ENCODE data around the gene PCDH9.

The PCDH9 gene

GRCh38 chr13:66751691-66752090 is 478.4 kb downstream of the PCDH9 start:
- peak; percentile 2 for DNase-seq (ENCODE audit: low spot score)

- DNase-seq (ENCODE audit: low spot score), result no peak
Measured at GRCh38 chr13:66748712-66749111, 481.4 kb downstream of the PCDH9 start.

GRCh38 chr13:66745307-66745706 is 484.8 kb downstream of the PCDH9 start:
- DNase-seq (ENCODE audit: low spot score), result no peak

DNA sequence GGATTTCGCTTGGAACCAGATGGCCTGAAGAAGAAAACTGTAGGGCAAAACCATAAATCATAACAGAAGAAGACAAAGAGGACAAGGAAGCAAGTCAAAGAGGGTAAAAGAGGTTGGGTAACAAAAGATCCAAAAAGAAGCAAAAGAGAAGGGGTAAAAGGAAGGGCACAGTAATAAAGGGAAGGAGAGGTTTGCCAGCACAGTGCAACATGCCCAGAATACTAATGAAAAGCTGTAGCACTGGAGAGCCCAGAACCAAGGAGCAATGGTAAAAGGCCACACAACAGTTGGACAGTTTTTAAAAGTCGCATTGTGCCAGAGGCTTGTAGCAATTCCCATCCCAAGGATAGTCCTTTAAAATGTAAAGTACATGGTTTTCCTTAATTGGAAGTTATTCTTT is 506.6 kb downstream of the PCDH9 start:
- no peak for DNase-seq (ENCODE audit: low spot score)

- no peak for DNase-seq (ENCODE audit: low spot score)
Measured at GRCh38 chr13:66716538-66716937, 513.6 kb downstream of the PCDH9 start.

- DNase-seq (ENCODE audit: low spot score), result peak; percentile 2
Measured at GRCh38 chr13:66714795-66715194, 515.3 kb downstream of the PCDH9 start.

DNA sequence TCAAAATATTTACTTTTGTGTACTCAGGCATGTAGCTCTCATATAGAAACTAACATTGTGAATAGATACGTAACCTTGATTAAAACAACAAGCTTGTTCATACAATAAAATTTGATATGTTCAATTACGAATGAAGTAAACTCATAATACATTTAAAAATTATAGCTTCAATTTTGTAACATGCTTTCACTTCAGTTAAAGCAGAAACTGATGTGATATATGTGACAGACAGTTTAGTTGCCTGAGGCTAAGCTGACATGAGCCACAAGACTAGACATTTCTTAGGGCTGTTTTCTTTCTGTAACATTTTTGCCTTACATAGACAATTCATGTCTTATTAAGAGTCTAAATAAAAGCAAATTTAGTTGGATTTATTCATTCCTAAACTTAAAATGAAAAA is 526.0 kb downstream of the PCDH9 start:
- no peak for DNase-seq (ENCODE audit: low spot score)

GRCh38 chr13:66703597-66703996 is 526.5 kb downstream of the PCDH9 start:
- no peak for DNase-seq (ENCODE audit: low spot score)

- no peak for DNase-seq (ENCODE audit: low spot score)
Measured at GRCh38 chr13:66700117-66700601, 530.0 kb downstream of the PCDH9 start.

DNA sequence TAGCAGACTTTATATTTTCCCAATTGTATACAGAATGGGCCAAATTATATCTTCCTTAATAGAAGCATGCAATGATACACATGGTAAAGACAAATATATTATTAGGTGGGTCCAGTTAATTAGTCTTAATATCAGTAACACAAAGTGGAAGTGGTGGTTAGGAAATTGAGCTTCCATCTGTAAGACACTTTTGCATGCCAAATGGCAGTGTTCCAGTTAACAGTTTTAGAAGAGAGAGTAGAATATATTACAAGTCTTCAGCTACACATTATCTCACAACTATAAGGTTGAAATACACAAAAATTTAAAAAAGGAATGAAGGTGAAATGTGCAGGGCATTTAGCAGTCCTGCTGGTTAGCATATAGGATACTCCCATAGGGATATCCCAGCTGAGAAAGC is 536.5 kb downstream of the PCDH9 start:
- no peak for DNase-seq (ENCODE audit: low spot score)

DNA sequence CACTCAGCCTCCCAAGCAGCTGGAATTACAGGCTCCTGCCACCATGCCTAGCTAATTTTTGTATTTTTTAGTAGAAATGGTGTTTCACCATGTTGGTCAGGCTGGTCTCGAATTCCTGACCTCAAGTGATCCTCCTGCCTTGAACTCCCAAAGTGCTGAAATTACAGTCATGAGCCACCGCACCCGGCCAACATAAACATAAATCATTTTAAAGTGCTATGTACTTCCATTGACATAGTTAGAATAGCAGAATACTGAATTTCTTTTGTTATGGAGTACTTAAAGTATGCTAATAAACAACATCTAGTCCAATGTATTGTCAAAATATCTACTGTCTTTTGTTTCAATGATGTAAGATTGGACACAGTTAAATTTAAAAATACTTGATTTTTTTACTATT is 539.0 kb downstream of the PCDH9 start:
- DNase-seq (ENCODE audit: low spot score), result no peak

GRCh38 chr13:66689628-66690027 is 540.5 kb downstream of the PCDH9 start:
- DNase-seq (ENCODE audit: low spot score), result no peak

DNA sequence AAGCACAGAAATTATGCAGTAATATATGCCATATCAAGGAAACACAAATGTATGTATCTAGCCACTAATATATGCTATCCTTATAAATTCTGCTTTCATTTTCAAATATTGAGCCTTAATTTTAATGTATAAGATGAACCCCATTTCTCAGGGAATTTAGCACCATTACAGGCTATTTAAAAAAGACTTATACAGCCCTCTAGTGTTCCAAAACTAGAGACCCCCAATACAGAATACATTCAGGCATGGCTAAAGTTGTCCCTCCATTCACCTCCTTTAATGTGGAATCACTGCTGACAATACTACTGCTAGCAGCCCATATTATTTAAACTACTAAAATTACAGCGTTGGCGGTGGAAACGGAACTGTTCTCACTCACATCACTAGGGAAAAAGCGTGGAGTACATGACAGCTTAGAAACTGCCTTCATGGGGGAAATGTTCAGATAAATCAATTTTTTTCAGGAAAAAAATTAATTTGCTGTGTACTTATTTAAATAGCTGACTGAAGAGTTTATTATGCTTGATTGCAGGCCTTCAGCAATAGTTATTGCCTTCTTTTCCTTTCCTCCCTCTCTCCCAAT is 541.0 kb downstream of the PCDH9 start:
- DNase-seq (ENCODE audit: low spot score), result no peak

DNA sequence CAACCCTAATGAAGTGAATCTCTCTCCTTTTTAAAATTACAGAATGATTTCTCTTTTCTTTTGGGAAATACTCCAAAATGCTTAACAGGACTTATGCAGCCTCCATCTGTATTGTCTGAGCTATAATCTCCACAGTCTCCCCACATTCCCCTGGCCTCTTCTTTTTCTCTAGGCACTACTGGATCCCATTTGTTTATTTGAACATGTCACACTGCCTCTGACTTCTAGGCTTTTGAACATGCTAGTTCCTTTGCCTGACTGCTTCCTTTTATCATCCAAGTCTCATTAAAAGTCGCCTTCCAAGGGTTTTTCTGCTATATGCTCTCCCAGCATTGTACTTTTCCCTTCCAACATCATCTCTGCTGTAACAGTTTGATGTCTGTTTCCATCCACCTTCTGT is 548.7 kb downstream of the PCDH9 start:
- no peak for DNase-seq (ENCODE audit: low spot score)

- no peak for DNase-seq (ENCODE audit: low spot score)
Measured at GRCh38 chr13:66680031-66680430, 550.1 kb downstream of the PCDH9 start.

GRCh38 chr13:66675620-66676019 is 554.5 kb downstream of the PCDH9 start:
- DNase-seq (ENCODE audit: low spot score), result no peak

- DNase-seq (ENCODE audit: low spot score), result no peak
Measured at GRCh38 chr13:66673401-66673800, 556.7 kb downstream of the PCDH9 start.

DNA sequence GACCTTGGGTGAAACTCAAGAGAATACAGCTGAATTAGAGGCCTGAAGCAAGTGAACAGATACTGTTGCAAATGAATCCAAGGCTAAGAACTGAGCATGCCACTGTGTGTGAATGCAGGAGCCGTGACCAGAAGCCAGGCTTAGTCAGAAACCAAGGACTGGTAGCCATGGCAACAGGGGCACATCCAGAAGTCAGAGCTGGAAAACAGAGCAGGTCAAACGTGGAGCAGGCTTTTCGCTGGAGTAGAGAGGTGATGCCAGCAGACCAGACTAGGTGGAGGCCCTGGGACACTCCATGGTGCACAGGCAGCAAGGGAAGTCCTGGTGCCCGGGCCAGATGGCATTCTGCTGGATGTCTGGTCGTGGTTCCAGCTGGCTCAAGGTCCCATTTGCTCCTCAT is 564.1 kb downstream of the PCDH9 start:
- DNase-seq (ENCODE audit: low spot score), result peak; percentile 13

DNA sequence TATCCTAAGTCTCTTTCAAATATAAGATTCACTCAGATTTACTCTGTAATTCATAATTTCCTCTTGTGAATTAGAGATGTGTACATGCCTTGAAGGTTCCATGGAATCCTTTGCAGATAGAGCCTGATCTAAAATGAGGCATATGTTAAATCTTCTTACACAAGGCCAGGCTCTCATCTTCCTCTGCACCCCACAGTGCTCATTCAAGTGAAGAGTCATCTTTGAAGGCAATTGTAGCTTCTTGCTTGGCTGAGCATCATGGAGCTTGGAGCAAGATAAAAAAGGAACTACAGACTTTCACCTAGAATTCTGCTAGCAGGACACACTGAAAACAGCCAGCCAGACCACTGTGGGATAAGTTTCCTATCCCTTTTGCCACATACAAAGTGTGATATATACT is 566.4 kb downstream of the PCDH9 start:
- no peak for DNase-seq (ENCODE audit: low spot score)

DNA sequence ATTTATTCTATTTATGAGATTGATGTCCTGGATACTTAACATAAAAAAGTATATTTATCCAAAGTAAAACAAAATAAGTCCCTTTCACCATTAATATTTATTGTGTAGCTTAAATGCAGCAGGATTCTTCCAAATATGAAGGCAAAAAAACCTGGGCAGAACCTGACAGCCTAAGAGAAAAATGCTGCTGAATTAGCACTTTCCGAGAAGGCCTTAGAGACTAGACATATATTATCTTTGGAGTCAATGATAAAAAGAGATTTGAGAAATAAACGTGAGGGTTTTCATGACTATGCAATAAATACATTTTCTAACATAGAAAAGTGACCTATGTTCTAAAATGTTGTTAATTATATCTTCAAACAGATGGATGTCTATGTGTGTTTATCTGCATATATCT is 566.9 kb downstream of the PCDH9 start:
- no peak for DNase-seq (ENCODE audit: low spot score)

DNA sequence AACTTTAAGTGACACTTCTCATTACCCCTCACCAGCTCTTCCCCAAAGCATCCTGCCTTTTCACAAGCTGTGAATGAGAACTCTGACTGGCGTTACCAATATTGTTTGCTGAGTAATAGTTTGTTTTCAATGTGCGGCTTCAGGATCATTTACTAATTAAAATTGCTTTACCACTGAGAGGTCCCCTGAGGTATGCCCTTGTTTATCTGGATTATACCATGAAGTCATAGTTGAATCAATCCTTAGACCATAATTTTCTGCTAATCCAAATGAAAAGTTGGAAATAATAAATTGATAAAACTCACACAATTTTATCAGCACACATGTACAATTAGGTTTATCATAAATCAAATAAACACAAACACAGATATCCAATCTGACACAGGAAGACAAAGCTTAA is 568.8 kb downstream of the PCDH9 start:
- DNase-seq (ENCODE audit: low spot score), result no peak

DNA sequence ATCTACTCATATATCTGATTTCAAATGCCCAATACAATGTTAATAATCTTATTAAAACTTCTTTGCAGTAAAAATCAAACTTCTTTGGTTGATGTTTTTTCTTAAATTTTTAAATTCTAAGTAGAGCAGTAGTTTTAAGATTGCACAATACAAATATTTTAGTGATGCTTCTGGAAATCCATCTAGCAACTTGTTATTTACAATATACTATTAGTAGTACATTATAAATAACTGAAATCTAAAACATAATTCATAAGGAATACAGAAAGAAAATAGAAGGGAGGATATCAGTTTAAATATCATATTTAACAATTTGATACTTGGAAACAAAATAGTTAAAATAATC is 569.7 kb downstream of the PCDH9 start:
- no peak for DNase-seq (ENCODE audit: low spot score)

DNA sequence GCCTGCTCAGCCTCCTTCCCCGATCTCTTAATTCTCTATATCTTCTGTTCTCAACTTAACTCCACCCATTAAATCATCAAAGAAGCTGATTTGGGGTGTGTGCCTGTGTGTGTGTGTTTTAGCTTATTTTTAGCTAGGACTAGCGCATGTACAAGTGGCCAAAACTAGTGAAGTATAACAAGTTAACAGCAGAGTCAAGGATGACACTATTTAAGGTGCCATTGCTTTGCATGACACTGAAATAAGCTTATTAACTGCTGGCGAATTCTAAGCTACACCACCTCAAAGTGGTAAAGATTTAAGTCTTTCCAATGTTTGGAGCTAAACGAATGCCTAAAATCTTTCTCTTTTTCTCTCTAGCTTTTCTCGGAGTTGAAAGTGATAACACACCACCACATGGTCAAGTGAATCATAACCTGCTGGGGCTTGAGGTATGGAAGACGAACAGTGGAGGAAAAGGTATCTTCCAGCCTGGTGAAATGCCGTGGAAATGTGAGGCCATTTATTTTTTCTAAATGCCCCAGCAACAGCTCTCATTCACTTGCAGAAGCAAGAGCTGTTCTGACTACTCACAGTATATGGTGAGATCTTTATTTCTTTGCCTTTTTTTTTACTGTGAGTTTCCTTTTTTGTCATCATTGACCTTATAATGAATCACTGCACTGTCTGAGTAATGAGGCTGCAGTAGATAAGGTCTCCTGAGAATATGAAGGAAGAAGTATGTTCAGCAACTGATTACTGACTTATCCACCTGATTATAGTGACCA is 570.3 kb downstream of the PCDH9 start:
- DNase-seq (ENCODE audit: low spot score), result peak; percentile 21

GRCh38 chr13:66659286-66659685 is 570.9 kb downstream of the PCDH9 start:
- no peak for DNase-seq (ENCODE audit: low spot score)

Measured in hepatic stellate cell (primary cell).